Fibroblast of mammary gland (primary cell): ENCODE results near the gene SLC2A4RG.

ENCODE experiments used
- DNase-seq: peaks from one replicate; pipeline ENCODE4 v3.0.0-alpha.2; 2010; ENCODE audit warnings: low read depth
- H3K4me3 ChIP-seq: 2 replicates; pipeline ENCODE4 v1.5.1; 2011; ENCODE audit warnings: low read depth, mild to moderate bottlenecking, low read length, moderate library complexity; ENCODE audit not compliant: control insufficient read depth
- TF ChIP-seq, protein P1 (sequence below): conservative IDR thresholded peaks from 2 replicates; pipeline ENCODE4 v1.5.1; 2011; ENCODE audit warnings: low read depth, low read length, inconsistent platforms; ENCODE audit not compliant: control insufficient read depth, insufficient read depth

The SLC2A4RG gene

GRCh38 chr20:63743210-63743970 lies 3.8 kb downstream of the SLC2A4RG start:
- DNase-seq, result no peak
- TF ChIP-seq, protein P1, sequence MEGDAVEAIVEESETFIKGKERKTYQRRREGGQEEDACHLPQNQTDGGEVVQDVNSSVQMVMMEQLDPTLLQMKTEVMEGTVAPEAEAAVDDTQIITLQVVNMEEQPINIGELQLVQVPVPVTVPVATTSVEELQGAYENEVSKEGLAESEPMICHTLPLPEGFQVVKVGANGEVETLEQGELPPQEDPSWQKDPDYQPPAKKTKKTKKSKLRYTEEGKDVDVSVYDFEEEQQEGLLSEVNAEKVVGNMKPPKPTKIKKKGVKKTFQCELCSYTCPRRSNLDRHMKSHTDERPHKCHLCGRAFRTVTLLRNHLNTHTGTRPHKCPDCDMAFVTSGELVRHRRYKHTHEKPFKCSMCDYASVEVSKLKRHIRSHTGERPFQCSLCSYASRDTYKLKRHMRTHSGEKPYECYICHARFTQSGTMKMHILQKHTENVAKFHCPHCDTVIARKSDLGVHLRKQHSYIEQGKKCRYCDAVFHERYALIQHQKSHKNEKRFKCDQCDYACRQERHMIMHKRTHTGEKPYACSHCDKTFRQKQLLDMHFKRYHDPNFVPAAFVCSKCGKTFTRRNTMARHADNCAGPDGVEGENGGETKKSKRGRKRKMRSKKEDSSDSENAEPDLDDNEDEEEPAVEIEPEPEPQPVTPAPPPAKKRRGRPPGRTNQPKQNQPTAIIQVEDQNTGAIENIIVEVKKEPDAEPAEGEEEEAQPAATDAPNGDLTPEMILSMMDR, result no peak
- no peak overlapping the region for H3K4me3 ChIP-seq

DNA sequence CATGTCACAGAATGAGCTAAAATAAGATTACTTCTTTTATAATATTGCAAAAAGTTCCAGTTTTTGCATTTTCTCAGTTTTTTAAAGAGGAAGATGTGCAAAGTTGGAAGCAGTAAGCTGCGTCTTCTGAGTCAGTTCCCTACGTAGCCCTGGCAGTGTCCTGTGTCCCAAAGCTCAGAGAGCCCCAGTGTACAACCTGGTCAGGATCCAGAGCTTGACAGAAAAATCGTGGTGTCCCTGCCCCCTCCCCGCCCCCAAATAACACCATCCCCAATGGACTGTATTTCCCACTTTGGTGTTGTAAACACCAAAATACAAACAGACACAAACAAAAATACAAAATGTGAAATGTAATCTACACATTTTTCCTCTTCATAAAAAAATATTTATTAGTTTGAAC lies 4.6 kb downstream of the SLC2A4RG start:
- no peak overlapping the region for H3K4me3 ChIP-seq
- DNase-seq, result no peak
- TF ChIP-seq, protein P1, result no peak

- no peak overlapping the region for H3K4me3 ChIP-seq
- no peak for DNase-seq
- TF ChIP-seq, protein P1, result no peak
Observed at GRCh38 chr20:63744574-63745423, 5.2 kb downstream of the SLC2A4RG start.

DNA sequence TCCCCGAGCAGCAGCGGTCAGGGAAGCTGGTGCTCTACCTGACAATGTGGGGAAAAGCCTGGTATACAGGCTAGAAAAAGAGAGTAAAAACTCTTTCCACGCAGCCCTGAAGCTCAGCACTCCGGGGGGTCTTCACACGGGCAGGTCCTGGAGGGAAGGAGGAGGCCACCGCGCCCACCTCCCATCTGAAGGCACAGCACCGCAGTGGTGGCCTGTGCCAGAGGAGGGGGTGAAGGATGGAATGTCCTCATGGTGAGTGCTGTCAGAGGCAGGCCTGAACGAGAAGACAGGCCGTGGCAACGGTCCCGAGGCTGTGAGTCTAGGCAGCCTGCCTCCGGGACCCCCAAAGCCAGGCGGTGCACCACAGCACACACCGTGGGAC lies 5.8 kb downstream of the SLC2A4RG start:
- TF ChIP-seq, protein P1, result no peak
- no peak overlapping the region for H3K4me3 ChIP-seq
- DNase-seq, result no peak

DNA sequence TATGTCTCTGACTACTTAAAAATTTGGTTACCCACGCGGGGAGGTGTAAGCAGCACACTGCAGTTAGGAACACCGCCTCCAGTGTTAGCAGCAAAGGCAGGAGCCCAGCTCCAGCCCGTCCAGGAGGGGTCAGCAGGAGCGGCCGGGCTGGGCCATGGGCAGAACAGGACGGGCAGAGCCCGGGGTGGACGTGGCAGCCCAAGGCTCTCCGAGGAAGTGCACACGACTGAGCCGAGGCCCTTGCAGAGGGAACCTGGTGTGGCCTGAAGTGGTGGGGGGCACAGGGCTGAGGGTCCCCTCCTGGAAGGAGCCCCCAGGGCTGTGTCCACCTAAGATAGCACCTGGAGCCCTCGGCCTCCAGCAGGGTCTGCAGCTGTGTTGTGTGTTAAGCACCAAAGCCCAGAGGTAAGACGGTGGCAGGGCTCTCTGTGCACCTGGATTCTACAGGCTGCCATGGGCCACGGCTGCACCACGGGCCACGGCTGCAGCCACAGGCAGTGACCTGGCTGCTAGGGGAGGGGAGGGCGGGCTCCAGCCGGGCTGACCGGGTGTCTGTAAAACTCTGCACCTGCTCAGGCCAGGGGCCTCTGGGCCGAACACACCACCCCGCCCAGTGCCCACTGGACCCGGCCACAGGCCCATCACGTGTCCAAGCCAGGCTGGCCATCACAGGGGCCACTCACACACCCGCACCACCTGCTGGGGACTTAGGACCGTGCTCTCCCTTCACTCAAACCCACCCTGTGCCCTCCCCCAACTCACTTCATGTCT lies 6.6 kb downstream of the SLC2A4RG start:
- TF ChIP-seq, protein P1, result no peak
- no peak for DNase-seq
- H3K4me3 ChIP-seq, result no peak overlapping the region

DNA sequence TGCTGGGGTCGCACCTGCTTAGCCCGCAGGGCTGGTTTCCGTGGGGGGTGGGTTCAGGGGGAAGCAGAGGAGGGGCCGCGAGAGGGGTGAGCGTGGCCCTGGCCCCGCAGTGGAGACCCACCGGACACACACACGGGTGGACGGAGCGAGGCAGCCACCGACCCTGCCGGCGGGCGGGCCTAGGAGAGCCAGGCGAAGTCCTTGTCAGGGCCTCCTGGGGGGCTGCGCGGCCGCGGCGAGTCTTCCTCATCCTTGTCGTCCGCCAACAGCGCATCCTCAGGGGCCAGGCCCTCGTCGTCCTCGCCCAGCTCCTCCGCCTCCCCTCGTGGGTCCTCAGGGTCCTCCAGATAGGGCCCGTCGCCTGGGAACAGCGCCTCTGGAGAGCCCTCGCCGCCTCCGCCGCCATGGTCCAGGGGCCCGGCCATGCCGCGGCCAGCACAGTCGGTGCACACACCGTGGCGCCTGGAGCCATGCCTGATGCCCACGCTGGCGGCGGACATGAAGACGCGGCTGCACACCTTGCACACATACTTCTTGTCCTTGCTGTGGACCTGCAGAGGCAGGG lies 7.3 kb downstream of the SLC2A4RG start:
- DNase-seq, result no peak
- TF ChIP-seq, protein P1, result no peak
- H3K4me3 ChIP-seq, result no peak overlapping the region
